ENCODE measurements around the gene EGLN2. TPM values are rescaled to one million over a fixed set of nuclear protein-coding genes. Genes with fewer than 3 reads are reported as not detected.
"Not testable (repeated sequence)": the region's sequence is repeated elsewhere in the genome, so short reads cannot be mapped to it uniquely, and the experiment has no call there.

The EGLN2 gene
- total and polyA plus RNA-seq, 5 experiments from 2014 or later, result 104 to 243 (median 214) TPM

DNA sequence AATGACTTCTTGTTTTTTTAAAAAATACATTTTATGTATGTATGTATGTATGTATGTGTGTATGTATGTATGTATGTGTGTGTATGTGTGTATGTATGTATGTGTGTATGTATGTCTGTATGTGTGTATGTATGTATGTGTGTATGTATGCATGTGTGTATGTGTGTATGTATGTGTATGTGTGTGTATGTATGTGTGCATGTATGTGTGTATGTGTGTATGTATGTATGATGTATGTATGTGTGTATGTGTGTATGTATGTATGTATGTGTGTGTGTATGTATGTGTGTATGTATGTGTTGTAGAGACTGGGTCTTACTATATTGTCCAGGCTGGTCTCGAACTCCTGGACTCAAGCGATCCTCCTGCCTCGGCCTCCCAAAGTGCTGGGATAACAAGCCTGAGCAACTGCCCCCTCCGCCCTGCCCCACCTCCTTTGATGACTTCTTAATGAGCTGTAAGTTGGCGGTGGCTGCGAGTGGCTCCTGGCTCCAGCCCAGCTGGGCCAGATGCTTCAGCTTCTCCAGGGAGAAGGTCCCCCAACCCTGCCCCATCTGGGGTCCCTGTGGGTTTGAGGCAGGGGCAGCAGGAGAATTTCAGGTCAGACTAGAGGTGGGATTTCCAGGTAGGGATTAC lies 26.6 kb downstream of the EGLN2 start:
- not testable (repeated sequence) for DNase-seq, H3K9me3 Mint-ChIP-seq, H3K36me3 Mint-ChIP-seq, H3K27me3 Mint-ChIP-seq, ATAC-seq
- peak overlapping the region in 5 of 10 donors; percentile 41 to 56 (median 43) for H3K4me3 Mint-ChIP-seq
- POLR2A ChIA-PET, result interaction anchor here (0.6 to 0.7 kb wide), 2 partner anchors 107 to 205 kb away, joined by 3 read pairs; no protein-coding TSS in a partner anchor
- peaks cover 20 to 49% (median 42%) of the 10 kb centered on the region in 4 donors for H3K4me1 Mint-ChIP-seq
- peak overlapping the region; percentile 47 to 99 (median 91) for H3K27ac Mint-ChIP-seq

- peak in 1 of 2 donors; percentile 2 for ATAC-seq
- Mint-ChIP-seq H3K4me1 (peaks cover 20 to 49% (median 42%) of the 10 kb centered on the region in 4 donors), H3K27ac (peak overlapping the region; percentile 84 to 99 (median 96)), H3K4me3 (peak overlapping the region; percentile 21 to 77 (median 52))
- not testable (repeated sequence) for H3K9me3 Mint-ChIP-seq, H3K36me3 Mint-ChIP-seq, DNase-seq, H3K27me3 Mint-ChIP-seq
- POLR2A ChIA-PET, result interaction anchor here (1.0 to 1.9 kb wide), 4 partner anchors 9 to 294 kb away, joined by 3 to 5 read pairs (median 4); partner anchors contain the start of gene RAB4B
Observed at GRCh38 chr19:40826312-40826698, 27.3 kb downstream of the EGLN2 start.

DNA sequence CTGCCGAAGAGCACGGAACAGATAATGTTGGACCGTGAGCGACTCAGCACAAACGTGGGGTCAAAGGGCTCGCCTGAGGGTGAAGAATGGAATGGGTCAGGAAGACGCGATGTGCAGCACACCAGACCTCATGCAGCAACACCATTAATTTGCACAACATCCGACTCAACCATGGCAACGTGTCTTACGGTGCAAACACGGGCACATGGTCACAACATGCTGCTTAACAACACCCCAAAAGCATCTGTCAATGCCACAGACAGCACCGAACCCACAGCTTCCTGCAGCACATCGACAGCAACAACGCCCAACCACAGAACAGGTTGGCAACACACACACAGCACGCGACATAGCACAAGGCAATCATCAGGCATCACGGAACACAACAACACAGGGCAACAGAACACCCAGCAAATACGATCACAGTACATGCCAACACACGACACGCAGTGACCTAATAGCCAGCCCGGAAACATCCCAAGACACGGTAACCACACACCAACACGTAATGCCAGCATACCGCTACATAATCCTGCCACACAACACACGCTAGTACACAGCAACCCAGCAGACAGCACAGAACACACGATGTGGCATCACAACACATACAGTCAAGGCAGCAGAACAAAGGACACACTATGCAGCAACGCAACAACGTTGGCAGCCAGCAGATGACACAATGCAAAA lies 27.9 kb downstream of the EGLN2 start:
- not testable (repeated sequence) for H3K9me3 Mint-ChIP-seq, H3K36me3 Mint-ChIP-seq, H3K27me3 Mint-ChIP-seq
- Mint-ChIP-seq H3K4me3 (peak overlapping the region; percentile 21 to 77 (median 52)), H3K4me1 (peaks cover 20 to 49% (median 42%) of the 10 kb centered on the region in 4 donors), H3K27ac (peak overlapping the region; percentile 84 to 99 (median 96))
- POLR2A ChIA-PET, result interaction anchor here (0.8 to 1.9 kb wide), 5 partner anchors 10 to 294 kb away, joined by 3 to 5 read pairs (median 4); partner anchors contain the start of gene RAB4B
- DNase-seq, result peak; percentile 45 to 95 (median 84)
- peak; percentile 89 to 92 for ATAC-seq

GRCh38 chr19:40827386-40828247 lies 28.6 kb downstream of the EGLN2 start:
- POLR2A ChIA-PET, result interaction anchor here (0.8 to 1.9 kb wide), 6 partner anchors 11 to 293 kb away, joined by 3 to 5 read pairs (median 4); partner anchors contain the start of gene RAB4B
- Mint-ChIP-seq H3K4me3 (peak overlapping the region in 8 of 10 donors; percentile 21 to 77 (median 53)), H3K36me3 (peaks cover 0 to 5% (median 0%) of the 10 kb centered on the region in 3 donors), H3K4me1 (peaks cover 20 to 52% (median 41%) of the 10 kb centered on the region in 4 donors), H3K27ac (peak overlapping the region; percentile 84 to 99 (median 96)), H3K9me3 (peaks cover 0 to 3% (median 0%) of the 10 kb centered on the region in 9 donors), H3K27me3 (no peaks in the 10 kb centered on the region)
- ATAC-seq (no peak), DNase-seq (no peak)

- peaks cover 0 to 3% (median 0%) of the 10 kb centered on the region in 9 donors for H3K9me3 Mint-ChIP-seq
- peaks cover 0 to 5% (median 0%) of the 10 kb centered on the region in 3 donors for H3K36me3 Mint-ChIP-seq
- DNase-seq (no peak), ATAC-seq (no peak)
- H3K4me1 Mint-ChIP-seq, result peaks cover 15 to 50% (median 43%) of the 10 kb centered on the region in 4 donors
- no peaks in the 10 kb centered on the region for H3K27me3 Mint-ChIP-seq
- H3K4me3 Mint-ChIP-seq, result peak overlapping the region in 2 of 10 donors; percentile 31 to 65
- H3K27ac Mint-ChIP-seq, result peak overlapping the region; percentile 34 to 99 (median 96)
- POLR2A ChIA-PET, result interaction anchor here (1.6 kb wide), 1 partner anchor 27 kb away, joined by 5 read pairs; no protein-coding TSS in a partner anchor
Observed at GRCh38 chr19:40829205-40829604, 30.2 kb downstream of the EGLN2 start.

- ATAC-seq, H3K9me3 Mint-ChIP-seq, H3K27me3 Mint-ChIP-seq, H3K4me3 Mint-ChIP-seq, H3K36me3 Mint-ChIP-seq, DNase-seq, POLR2A ChIA-PET: not testable (repeated sequence)
- Mint-ChIP-seq H3K4me1 (peaks cover 10 to 39% (median 32%) of the 10 kb centered on the region in 4 donors), H3K27ac (peak overlapping the region in 7 of 10 donors; percentile 45 to 97 (median 96))
Observed at GRCh38 chr19:40830741-40831140, 31.8 kb downstream of the EGLN2 start.

DNA sequence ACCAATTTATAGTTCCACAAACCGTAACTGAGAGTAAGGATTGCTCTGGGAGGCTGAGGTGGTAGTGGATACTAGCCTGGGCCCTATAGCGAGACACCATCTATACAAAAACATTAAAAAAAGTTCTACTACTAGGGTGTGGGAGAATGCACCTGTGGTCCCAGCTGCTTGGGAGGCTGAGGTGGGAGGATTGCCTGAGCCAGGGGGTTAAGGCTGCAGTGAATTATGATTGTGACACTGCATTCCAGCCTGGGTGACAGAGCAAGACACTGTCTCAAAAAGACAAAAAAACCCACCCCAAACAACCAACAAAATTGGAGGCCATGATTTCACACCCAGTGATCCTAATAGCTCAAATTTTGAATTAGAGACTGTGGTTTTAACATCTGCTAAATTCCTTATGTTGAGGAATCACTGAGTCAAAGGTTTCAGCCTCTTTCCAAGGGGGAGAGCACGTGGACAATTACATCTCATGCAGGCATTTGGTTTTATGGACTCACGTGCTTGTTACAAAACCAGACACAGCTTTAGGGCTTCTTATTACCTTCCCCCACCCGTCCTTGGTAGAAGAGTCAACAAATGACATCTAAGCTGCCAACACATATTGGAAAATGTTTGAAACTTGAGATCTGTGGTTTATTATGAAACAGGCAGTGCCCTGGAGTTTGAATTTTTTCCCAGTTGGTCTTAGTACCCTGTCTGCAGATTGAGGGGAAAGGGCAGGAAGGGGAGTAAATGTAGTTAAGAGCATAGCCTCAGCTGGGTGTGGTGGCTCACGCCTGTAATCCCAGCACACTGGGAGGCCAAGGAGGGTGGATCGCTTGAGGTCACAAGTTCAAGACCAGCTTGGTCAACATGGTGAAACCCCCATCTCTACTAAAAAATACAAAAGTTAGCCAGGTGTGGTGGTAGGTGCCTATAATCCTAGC lies 32.8 kb downstream of the EGLN2 start:
- POLR2A ChIA-PET, result no interaction called here
- no peak for ATAC-seq

GRCh38 chr19:40832431-40832790 lies 33.4 kb downstream of the EGLN2 start:
- H3K9me3 Mint-ChIP-seq, H3K36me3 Mint-ChIP-seq, ATAC-seq, DNase-seq, H3K4me3 Mint-ChIP-seq, H3K27me3 Mint-ChIP-seq: not testable (repeated sequence)
- Mint-ChIP-seq H3K4me1 (peaks cover 2 to 23% (median 18%) of the 10 kb centered on the region in 4 donors), H3K27ac (peak overlapping the region in 7 of 10 donors; percentile 25 to 96 (median 87))
- POLR2A ChIA-PET, result interaction anchor here (0.6 to 0.7 kb wide), 2 partner anchors 282 to 1054 kb away, joined by 3 read pairs; partner anchors contain the start of gene CYP2F1

More for the DNA sequence above, 32.8 kb downstream of the EGLN2 start:
- Mint-ChIP-seq H3K27me3 (no peaks in the 10 kb centered on the region), H3K4me3 (no peak overlapping the region), H3K27ac (peak overlapping the region; percentile 22 to 97 (median 70)), H3K4me1 (peaks cover 8 to 29% (median 24%) of the 10 kb centered on the region in 4 donors), H3K36me3 (peaks cover 0 to 5% (median 0%) of the 10 kb centered on the region in 3 donors), H3K9me3 (peaks cover 0 to 3% (median 0%) of the 10 kb centered on the region in 9 donors)
- no peak for DNase-seq

GRCh38 chr19:40833728-40834533 lies 34.9 kb downstream of the EGLN2 start:
- DNase-seq, H3K36me3 Mint-ChIP-seq, H3K9me3 Mint-ChIP-seq, H3K27me3 Mint-ChIP-seq: not testable (repeated sequence)
- Mint-ChIP-seq H3K27ac (peak overlapping the region; percentile 45 to 96 (median 86)), H3K4me3 (peak overlapping the region in 9 of 10 donors; percentile 15 to 69 (median 39)), H3K4me1 (peaks cover 2 to 14% (median 14%) of the 10 kb centered on the region in 4 donors)
- peak; percentile 36 to 39 for ATAC-seq
- POLR2A ChIA-PET, result interaction anchor here (0.7 kb wide), 1 partner anchor 10 kb away, joined by 4 read pairs; no protein-coding TSS in a partner anchor

DNA sequence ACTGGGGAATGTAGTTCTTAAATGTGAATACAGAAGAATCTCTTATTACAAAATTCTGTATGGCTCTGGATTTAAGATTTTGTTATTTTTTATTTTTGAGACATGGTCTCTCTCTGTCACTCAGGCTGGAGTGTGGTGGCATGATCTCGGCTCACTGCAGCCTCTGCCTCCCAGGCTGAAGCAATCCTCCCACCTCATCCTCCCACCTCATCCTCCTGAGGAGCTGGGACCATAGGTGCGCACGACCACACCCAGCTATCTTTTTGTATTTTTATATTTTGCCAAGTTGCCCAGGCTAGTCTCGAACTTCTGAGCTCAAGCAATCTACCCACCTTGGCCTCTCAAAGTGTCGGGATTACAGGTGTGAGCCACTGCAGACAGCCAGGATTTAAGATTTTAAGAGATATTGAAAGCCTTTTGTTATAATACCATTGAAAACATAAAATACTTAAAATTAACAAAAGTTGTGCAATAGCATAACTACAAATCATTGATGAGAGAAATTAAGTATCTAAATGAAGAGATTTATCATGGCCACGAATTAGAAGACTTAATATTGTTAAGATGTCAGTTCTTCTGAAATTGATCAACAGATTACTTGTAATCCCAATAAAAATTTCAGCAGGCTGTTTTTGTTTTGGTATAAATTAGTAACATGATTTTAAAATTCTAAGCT lies 37.9 kb downstream of the EGLN2 start:
- Mint-ChIP-seq H3K27me3 (no peaks in the 10 kb centered on the region), H3K9me3 (no peaks in the 10 kb centered on the region), H3K4me1 (peaks cover 2 to 14% (median 13%) of the 10 kb centered on the region in 4 donors), H3K4me3 (no peak overlapping the region), H3K36me3 (no peaks in the 10 kb centered on the region), H3K27ac (peak overlapping the region in 2 of 10 donors; percentile 39 to 52)
- ATAC-seq (no peak), DNase-seq (no peak)
- POLR2A ChIA-PET, result no interaction called here

All from naive thymus-derived CD8-positive, alpha-beta T cell (primary cell).